Adipose tissue (tissue), 3 donors: ENCODE measurements around the gene TMEM170B. TPM values are rescaled to one million over a fixed set of nuclear protein-coding genes. Genes with fewer than 3 reads are reported as not detected.

Experiments used
- H3K27ac ChIP-seq: one replicate; pipeline ENCODE4 v1.5.1; 2013; ENCODE audit warnings: low read depth, low read length
- WGBS, 3 donors: extraction: QIAGEN DNeasy Blood & Tissue Kit; methylation state at CpG; one replicate each; pipeline ENCODE4 v1.1.7; 2013; 5-methylcytosine and 5-hydroxymethylcytosine counted together
- polyA plus RNA-seq, 3 donors: library from polyadenylated mRNA; stranded (reverse); fragments of 200-250 nt; gene quantifications; one replicate each; pipeline ENCODE4 v1.2.3, GENCODE V29; 2013
- donor health status: healthy with polysubstance abuse.
- donor health status: Bipolar disorder and iron deficiency.
- donor health status: healthy.

The TMEM170B gene
- polyA plus RNA-seq, 3 donors: 0.74 to 3.3 (median 2.3) TPM

- 99 to 100% (median 99%) methylated on average over 8 of the region's 8 CpGs for WGBS, 3 donors
- no peak overlapping the region for H3K27ac ChIP-seq
These were observed 29.1 kb downstream of the TMEM170B start for GRCh38 chr6:11566609-11567008.

- WGBS, 3 donors: 88 to 92% (median 89%) methylated on average over 2 of the region's 2 CpGs
- no peak overlapping the region for H3K27ac ChIP-seq
These were observed 33.5 kb downstream of the TMEM170B start for GRCh38 chr6:11571073-11571472.

GRCh38 chr6:11575408-11576033 is 38.0 kb downstream of the TMEM170B start:
- no peak overlapping the region for H3K27ac ChIP-seq
- WGBS, 3 donors: 25 to 41% (median 37%) methylated on average over 10 of the region's 10 CpGs

- WGBS, 3 donors: 56 to 83% (median 65%) methylated on average over 4 of the region's 4 CpGs
- no peak overlapping the region for H3K27ac ChIP-seq
These were observed 43.3 kb downstream of the TMEM170B start for GRCh38 chr6:11580686-11581405.

- WGBS, 3 donors: 58 to 66% (median 65%) methylated on average over 5 of the region's 5 CpGs
- H3K27ac ChIP-seq: no peak overlapping the region
These were observed 46.7 kb downstream of the TMEM170B start for GRCh38 chr6:11584244-11584643.

- 15 to 19% (median 15%) methylated on average over 1 of the region's 1 CpG for WGBS, 3 donors
- H3K27ac ChIP-seq: no peak overlapping the region
These were observed 48.0 kb downstream of the TMEM170B start for GRCh38 chr6:11585426-11586016.

- 75 to 77% (median 75%) methylated on average over 4 of the region's 4 CpGs for WGBS, 3 donors
- no peak overlapping the region for H3K27ac ChIP-seq
These were observed 48.6 kb downstream of the TMEM170B start for GRCh38 chr6:11586117-11586516.

- WGBS, 3 donors: 67 to 76% (median 68%) methylated on average over 7 of the region's 7 CpGs
- H3K27ac ChIP-seq: no peak overlapping the region
These were observed 49.0 kb downstream of the TMEM170B start for GRCh38 chr6:11586536-11586935.

- WGBS, 3 donors: 47 to 78% (median 64%) methylated on average over 3 of the region's 3 CpGs
- no peak overlapping the region for H3K27ac ChIP-seq
These were observed 51.7 kb downstream of the TMEM170B start for GRCh38 chr6:11589261-11589660.

GRCh38 chr6:11592294-11592906 is 54.9 kb downstream of the TMEM170B start:
- no peak overlapping the region for H3K27ac ChIP-seq

GRCh38 chr6:11593096-11593495 is 55.5 kb downstream of the TMEM170B start:
- WGBS, 3 donors: 85 to 96% (median 93%) methylated on average over 9 of the region's 9 CpGs
- H3K27ac ChIP-seq: no peak overlapping the region

More at GRCh38 chr6:11592294-11592906, 54.9 kb downstream of the TMEM170B start:
- 51 to 62% (median 51%) methylated on average over 8 of the region's 8 CpGs for WGBS, 3 donors

- 60 to 91% (median 85%) methylated on average over 4 of the region's 4 CpGs for WGBS, 3 donors
These were observed 58.4 kb downstream of the TMEM170B start for GRCh38 chr6:11595903-11596302.

GRCh38 chr6:11596640-11597237 is 59.2 kb downstream of the TMEM170B start:
- 84 to 95% (median 91%) methylated on average over 8 of the region's 8 CpGs for WGBS, 3 donors

More at GRCh38 chr6:11595903-11596302, 58.4 kb downstream of the TMEM170B start:
- no peak overlapping the region for H3K27ac ChIP-seq

GRCh38 chr6:11598687-11599086 is 61.1 kb downstream of the TMEM170B start:
- WGBS, 3 donors: 63 to 68% (median 67%) methylated on average over 8 of the region's 8 CpGs
- H3K27ac ChIP-seq: no peak overlapping the region

More at GRCh38 chr6:11596640-11597237, 59.2 kb downstream of the TMEM170B start:
- no peak overlapping the region for H3K27ac ChIP-seq

- H3K27ac ChIP-seq: no peak overlapping the region
- WGBS, 3 donors: 83 to 91% (median 85%) methylated on average over 7 of the region's 7 CpGs
These were observed 62.7 kb downstream of the TMEM170B start for GRCh38 chr6:11600251-11600650.

- WGBS, 3 donors: 74 to 91% (median 89%) methylated on average over 7 of the region's 7 CpGs
- H3K27ac ChIP-seq: no peak overlapping the region
These were observed 64.4 kb downstream of the TMEM170B start for GRCh38 chr6:11601776-11602605.

- no peak overlapping the region for H3K27ac ChIP-seq
- WGBS, 3 donors: 53 to 96% (median 78%) methylated on average over 3 of the region's 3 CpGs
These were observed 66.7 kb downstream of the TMEM170B start for GRCh38 chr6:11604215-11604614.
